ENCODE results near the gene TUBA1B. TPM values are rescaled to one million over a fixed set of nuclear protein-coding genes. Genes with fewer than 3 reads are reported as not detected.

Gene TUBA1B
- 2,300 to 2,554 TPM (median 2,409 TPM) in 5 replicates for total RNA-seq (2022; extraction: Qiagen RNA extraction)

GRCh38 chr12:49131051-49131893 lies at the start of gene TUBA1B:
TUBA1B (minus strand) TSS chr12:49131395; CDS start chr12:49131300, 95 bp downstream.

GRCh38 chr12:49110464-49111155 lies 20.6 kb downstream of the TUBA1B start, which contains the start of gene LMBR1L:
LMBR1L (minus strand) TSS chr12:49110847; CDS start chr12:49110555, 292 bp downstream.

GRCh38 chr12:49094160-49094974 lies 36.8 kb downstream of the TUBA1B start, which contains the start of gene DHH:
DHH (minus strand) TSS chr12:49094801; CDS start chr12:49094512, 289 bp downstream.

Other genes with a start within 250 kb of the TUBA1B start
- gene FKBP11, start 205.9 kb downstream of the TUBA1B start, total RNA-seq (2022; extraction: Qiagen RNA extraction): 44.9 to 64.2 TPM (median 56.2 TPM) in 5 replicates
- gene ARF3, start 173.9 kb downstream of the TUBA1B start, total RNA-seq (2022; extraction: Qiagen RNA extraction): 116 to 163 TPM (median 156 TPM) in 5 replicates
- 1.5 to 2.5 TPM (median 2.2 TPM) in 5 replicates for gene WNT10B, start 159.7 kb downstream of the TUBA1B start, total RNA-seq (2022; extraction: Qiagen RNA extraction)
- not detected in 5 replicates for gene WNT1, start 153.1 kb downstream of the TUBA1B start, total RNA-seq (2022; extraction: Qiagen RNA extraction)
- 0.57 to 1.1 TPM (median 0.81 TPM) in 5 replicates for gene DDN, start 132.0 kb downstream of the TUBA1B start, total RNA-seq (2022; extraction: Qiagen RNA extraction)
- gene PRKAG1, start 112.6 kb downstream of the TUBA1B start, total RNA-seq (2022; extraction: Qiagen RNA extraction): 37.6 to 48.4 TPM (median 39.8 TPM) in 5 replicates
- gene KMT2D, start 70.6 kb downstream of the TUBA1B start, total RNA-seq (2022; extraction: Qiagen RNA extraction): 32.9 to 40.7 TPM (median 36.5 TPM) in 5 replicates
- gene RHEBL1, start 61.4 kb downstream of the TUBA1B start, total RNA-seq (2022; extraction: Qiagen RNA extraction): 3.3 to 6.0 TPM (median 4.6 TPM) in 5 replicates
- gene DHH, start 36.6 kb downstream of the TUBA1B start, total RNA-seq (2022; extraction: Qiagen RNA extraction): not detected in 5 replicates
- 12.7 to 18.4 TPM (median 13.4 TPM) in 5 replicates for gene LMBR1L, start 20.5 kb downstream of the TUBA1B start, total RNA-seq (2022; extraction: Qiagen RNA extraction)
- gene TUBA1A, start 57.7 kb upstream of the TUBA1B start, total RNA-seq (2022; extraction: Qiagen RNA extraction): 178 to 232 TPM (median 219 TPM) in 5 replicates
- gene TUBA1C, start 133.7 kb upstream of the TUBA1B start, total RNA-seq (2022; extraction: Qiagen RNA extraction): 1,605 to 2,005 TPM (median 1,655 TPM) in 5 replicates
- gene PRPH, start 163.8 kb upstream of the TUBA1B start, total RNA-seq (2022; extraction: Qiagen RNA extraction): 1.5 to 1.9 TPM (median 1.7 TPM) in 5 replicates
- 76.5 to 121 TPM (median 80.2 TPM) in 5 replicates for gene TROAP, start 191.9 kb upstream of the TUBA1B start, total RNA-seq (2022; extraction: Qiagen RNA extraction)
- gene C1QL4, start 205.8 kb upstream of the TUBA1B start, total RNA-seq (2022; extraction: Qiagen RNA extraction): 4.3 to 6.9 TPM (median 6.6 TPM) in 5 replicates
- gene DNAJC22, start 215.5 kb upstream of the TUBA1B start, total RNA-seq (2022; extraction: Qiagen RNA extraction): 17.0 to 23.4 TPM (median 20.7 TPM) in 5 replicates
- gene SPATS2, start 236.1 kb upstream of the TUBA1B start, total RNA-seq (2022; extraction: Qiagen RNA extraction): 25.2 to 34.3 TPM (median 31.6 TPM) in 5 replicates

Measured in A549 treated with Mapracorat at 1 μM for 4 hours (cell line).